AG04450 (cell line): ENCODE data around the gene SLC24A3. TPM values are rescaled to one million over a fixed set of nuclear protein-coding genes. Genes with fewer than 3 reads are reported as not detected.

ENCODE experiments used
- CTCF ChIA-PET: fragments of 300-600, 350-600 bp; formaldehyde crosslinking; extraction: SDS; loops from one replicate; lab custom pipeline; 2022; ENCODE audit warnings: antibody characterized with exemption, inconsistent platforms; lab: Charles Lee
- POLR2A ChIA-PET: fragments of 350-600 bp; formaldehyde crosslinking; extraction: SDS; loops from one replicate; lab custom pipeline; 2021; ENCODE audit warnings: antibody characterized with exemption, inconsistent platforms; lab: Yijun Ruan, JAX
- DNase-seq: peaks from one replicate; pipeline ENCODE4 v3.0.0-alpha.2; 2011; ENCODE audit warnings: low read depth, low spot score
- H3K27ac ChIP-seq: one replicate; pipeline ENCODE4 v1.5.1; 2012; ENCODE audit warnings: low read depth, low read length, control low read depth
- H3K27me3 ChIP-seq: one replicate; pipeline ENCODE4 v1.6.0; 2012; ENCODE audit warnings: low read length; ENCODE audit not compliant: control insufficient read depth, insufficient read depth
- H3K4me3 ChIP-seq: 2 replicates; pipeline ENCODE4 v1.5.1; 2011; ENCODE audit warnings: mild to moderate bottlenecking, low read depth, low read length, control low read depth
- H3K9me3 ChIP-seq: 2 replicates; pipeline ENCODE4 v1.5.1; 2012; ENCODE audit warnings: low read length; ENCODE audit not compliant: control insufficient read depth, insufficient read depth
- CTCF ChIP-seq: IDR thresholded peaks from 2 replicates; pipeline ENCODE4 v1.5.1; 2011; ENCODE audit warnings: low read depth, low read length, control low read depth, inconsistent platforms
- polyA plus RNA-seq: library from polyadenylated mRNA; depleted of rRNA; stranded (reverse); fragments of >200 nt; gene quantifications from 2 replicates; pipeline ENCODE4 v1.2.3, GENCODE V29; 2011

Gene SLC24A3
- polyA plus RNA-seq, 1 experiment = not detected

- H3K4me3 ChIP-seq = no peak overlapping the region
- H3K9me3 ChIP-seq = peaks cover 16% of the 10 kb centered on the region
- POLR2A ChIA-PET = no interaction called here
- H3K27me3 ChIP-seq = no peaks in the 10 kb centered on the region
- CTCF ChIA-PET = no interaction called here
- no peak overlapping the region for H3K27ac ChIP-seq
- DNase-seq = no peak
- TF ChIP-seq CTCF = no peak
Measured at GRCh38 chr20:19232997-19233794, 20.8 kb downstream of the SLC24A3 start.

GRCh38 chr20:19236371-19237055 lies 24.1 kb downstream of the SLC24A3 start:
- TF ChIP-seq CTCF = no peak
- CTCF ChIA-PET = no interaction called here
- Histone ChIP-seq H3K27me3 (no peaks in the 10 kb centered on the region), H3K27ac (no peak overlapping the region), H3K4me3 (no peak overlapping the region), H3K9me3 (peaks cover 36% of the 10 kb centered on the region)
- POLR2A ChIA-PET = no interaction called here
- DNase-seq = no peak

DNA sequence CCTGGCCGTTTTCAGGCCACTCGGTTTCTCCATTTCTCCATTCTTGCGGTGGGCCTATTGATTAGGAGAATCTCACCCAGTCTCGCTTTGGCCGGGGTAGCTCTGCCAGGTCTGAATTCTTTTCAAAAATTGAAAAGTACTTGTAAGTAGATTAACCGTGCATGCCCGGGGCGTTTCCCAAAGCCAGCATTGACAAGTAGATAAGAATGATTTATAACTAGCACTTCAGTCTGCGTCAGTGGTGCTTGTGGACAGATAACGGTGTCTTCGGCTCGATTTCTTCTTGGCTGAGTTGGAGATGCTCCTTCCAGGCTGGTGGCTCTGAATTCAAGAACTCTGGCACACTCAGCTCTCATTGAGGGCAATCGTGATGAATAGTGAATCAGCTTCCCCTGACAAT lies 29.0 kb downstream of the SLC24A3 start:
- H3K27me3 ChIP-seq = no peaks in the 10 kb centered on the region
- CTCF ChIA-PET = no interaction called here
- peaks cover 39% of the 10 kb centered on the region for H3K9me3 ChIP-seq
- H3K27ac ChIP-seq = no peak overlapping the region
- TF ChIP-seq CTCF = no peak
- no peak overlapping the region for H3K4me3 ChIP-seq
- DNase-seq = no peak
- POLR2A ChIA-PET = no interaction called here

GRCh38 chr20:19244291-19244690 lies 31.8 kb downstream of the SLC24A3 start:
- ChIA-PET CTCF (no interaction called here), POLR2A (no interaction called here)
- Histone ChIP-seq H3K9me3 (peaks cover 23% of the 10 kb centered on the region), H3K27me3 (no peaks in the 10 kb centered on the region), H3K4me3 (no peak overlapping the region), H3K27ac (no peak overlapping the region)
- TF ChIP-seq CTCF = no peak
- DNase-seq = no peak

- Histone ChIP-seq H3K4me3 (no peak overlapping the region), H3K27me3 (no peaks in the 10 kb centered on the region), H3K27ac (no peak overlapping the region), H3K9me3 (peaks cover 22% of the 10 kb centered on the region)
- DNase-seq = no peak
- no peak for TF ChIP-seq CTCF
- ChIA-PET POLR2A (no interaction called here), CTCF (no interaction called here)
Measured at GRCh38 chr20:19249106-19249879, 36.9 kb downstream of the SLC24A3 start.
